H1 (cell line): ENCODE data around the gene C1QTNF4. TPM values are rescaled to one million over a fixed set of nuclear protein-coding genes. Genes with fewer than 3 reads are reported as not detected.
A peak's percentile ranks its signal among the peaks of the same experiment; 100 is the strongest.
"Not testable (repeated sequence)": the region's sequence is repeated elsewhere in the genome, so short reads cannot be mapped to it uniquely, and the experiment has no call there.

Experiments
- CTCF ChIA-PET: fragments of 300-600 bp; sonication (Branson Sonifier 250); formaldehyde crosslinking; loops from one replicate; lab custom pipeline; 2021; ENCODE audit not compliant: partially characterized antibody; lab: Charles Lee
- POLR2A ChIA-PET: fragments of 300-600 bp; sonication (Branson Sonifier 250); formaldehyde crosslinking; loops from one replicate; lab custom pipeline; 2021; ENCODE audit warnings: inconsistent platforms; ENCODE audit not compliant: partially characterized antibody; lab: Charles Lee
- DNase-seq, 2 experiments: peaks; one replicate each; pipeline versions ENCODE4 v3.0.0 to v3.0.0-alpha.2; 2010 to 2022; ENCODE audit warnings: low spot score in 2 of 2, low read depth in 1 of 2, mixed read lengths in 1 of 2
- FAIRE-seq: peaks from 2 replicates; lab custom pipeline; 2011; peaks lifted over from hg19 to GRCh38; lab: Jason Lieb, UNC
- H2AFZ ChIP-seq: 2 replicates; pipeline ENCODE4 v1.8.1; 2012; ENCODE audit warnings: low read length, inconsistent platforms
- H2AK5ac ChIP-seq: 2 replicates; pipeline ENCODE4 v1.6.1; 2013; ENCODE audit warnings: low read depth, low read length
- H2BK120ac ChIP-seq: replicated peaks from 2 replicates; pipeline ENCODE3; 2013; ENCODE audit warnings: low read depth, low read length, inconsistent platforms
- H2BK12ac ChIP-seq: 2 replicates; pipeline ENCODE4 v1.6.1; 2013; ENCODE audit warnings: low read depth, low read length
- H2BK15ac ChIP-seq: 2 replicates; pipeline ENCODE4 v1.6.1; 2013; ENCODE audit warnings: low read length
- H2BK20ac ChIP-seq: 2 replicates; pipeline ENCODE4 v1.6.1; 2013; ENCODE audit warnings: low read length
- H2BK5ac ChIP-seq: 2 replicates; pipeline ENCODE4 v1.6.1; 2013; ENCODE audit warnings: low read depth, low read length
- H3K14ac ChIP-seq: 2 replicates; pipeline ENCODE4 v1.6.1; 2013; ENCODE audit warnings: inconsistent platforms; ENCODE audit not compliant: insufficient read length
- H3K18ac ChIP-seq: 2 replicates; pipeline ENCODE4 v1.6.1; 2013; ENCODE audit warnings: low read length; ENCODE audit errors: extremely low read depth
- H3K23ac ChIP-seq: 2 replicates; pipeline ENCODE4 v1.6.1; 2013; ENCODE audit warnings: inconsistent platforms; ENCODE audit not compliant: insufficient read length
- H3K23me2 ChIP-seq: 2 replicates; pipeline ENCODE4 v1.6.1; 2013; ENCODE audit warnings: low read depth, low read length
- H3K27ac ChIP-seq: 2 replicates; pipeline ENCODE4 v1.6.1; 2011; ENCODE audit warnings: low read depth, low read length, inconsistent platforms
- H3K27me3 ChIP-seq, 4 experiments: replicated peaks in 1 of 4; 1 replicate in 1 of 4; 2 replicates in 3 of 4; pipeline versions ENCODE4 v1.6.1 to v1.8.1; 2011 to 2013; ENCODE audit warnings: low read length in 3 of 4, mild to moderate bottlenecking in 3 of 4, inconsistent platforms in 2 of 4, mixed read lengths in 2 of 4, moderate library complexity in 1 of 4; ENCODE audit not compliant: control insufficient read depth in 3 of 4, insufficient read depth in 3 of 4; ENCODE audit errors: extremely low read depth in 1 of 4
- H3K36me3 ChIP-seq, 4 experiments: 2 replicates each; pipeline versions ENCODE4 v1.6.1 to v1.8.1; 2011 to 2013; ENCODE audit warnings: mild to moderate bottlenecking in 4 of 4, low read length in 3 of 4, moderate library complexity in 2 of 4, control low read depth in 1 of 4, inconsistent platforms in 1 of 4; ENCODE audit not compliant: insufficient read depth in 4 of 4, control insufficient read depth in 2 of 4
- H3K4ac ChIP-seq: replicated peaks from 2 replicates; pipeline ENCODE3; 2013; ENCODE audit warnings: low read length, low read depth, mixed read lengths, inconsistent platforms; ENCODE audit not compliant: insufficient read length
- H3K4me1 ChIP-seq, 4 experiments: replicated peaks in 1 of 4; 1 replicate in 1 of 4; 2 replicates in 3 of 4; pipeline versions ENCODE4 v1.6.1 to v1.8.1; 2011 to 2013; ENCODE audit warnings: low read length in 3 of 4, inconsistent platforms in 2 of 4, mixed read lengths in 1 of 4; ENCODE audit not compliant: insufficient read depth in 4 of 4, control insufficient read depth in 3 of 4
- H3K4me2 ChIP-seq, 2 experiments: 2 replicates each; pipeline versions ENCODE4 v1.6.1 to v1.8.1; 2011 to 2013; ENCODE audit warnings: low read depth in 2 of 2, low read length in 2 of 2, control low read depth in 1 of 2, inconsistent platforms in 1 of 2, mild to moderate bottlenecking in 1 of 2; ENCODE audit not compliant: insufficient read depth in 1 of 2
- H3K4me3 ChIP-seq, 4 experiments: fragments of 200-600, 300-600 bp in 1 of 4; sonication (generic), shearing (Covaris generic), sonication (Bioruptor Twin) in 1 of 4; 2 replicates each; pipeline versions ENCODE4 v1.5.1 to v1.8.1; 2011 to 2016; ENCODE audit warnings: low read length in 4 of 4, low read depth in 3 of 4, control low read depth in 2 of 4, inconsistent platforms in 2 of 4, mild to moderate bottlenecking in 2 of 4, mixed read lengths in 1 of 4, moderate library complexity in 1 of 4; ENCODE audit not compliant: insufficient read depth in 2 of 4; ENCODE audit errors: extremely low read depth in 1 of 4
- H3K56ac ChIP-seq: replicated peaks from 2 replicates; pipeline ENCODE3; 2013; ENCODE audit warnings: low read depth, mild to moderate bottlenecking, mixed read lengths, low read length, inconsistent platforms; ENCODE audit not compliant: insufficient read length
- H3K79me1 ChIP-seq: 2 replicates; pipeline ENCODE4 v1.6.1; 2013; ENCODE audit warnings: low read depth, low read length, control low read depth
- H3K79me2 ChIP-seq, 2 experiments: 2 replicates each; pipeline versions ENCODE4 v1.6.1 to v1.8.1; 2012 to 2013; ENCODE audit warnings: low read length in 2 of 2, mild to moderate bottlenecking in 2 of 2, inconsistent platforms in 1 of 2; ENCODE audit not compliant: insufficient read depth in 2 of 2, control insufficient read depth in 1 of 2
- H3K9ac ChIP-seq, 4 experiments: replicated peaks in 1 of 4; 1 replicate in 1 of 4; 2 replicates in 3 of 4; pipeline versions ENCODE4 v1.6.1 to v1.8.1; 2011 to 2013; ENCODE audit warnings: low read depth in 3 of 4, low read length in 3 of 4, control low read depth in 2 of 4, mild to moderate bottlenecking in 2 of 4, moderate library complexity in 2 of 4, inconsistent platforms in 1 of 4; ENCODE audit errors: extremely low read depth in 1 of 4
- H3K9me3 ChIP-seq, 2 experiments: 2 replicates each; pipeline versions ENCODE4 v1.6.1 to v1.8.1; 2012 to 2013; ENCODE audit warnings: mild to moderate bottlenecking in 2 of 2, moderate library complexity in 2 of 2, control low read depth in 1 of 2, inconsistent platforms in 1 of 2, low read depth in 1 of 2, low read length in 1 of 2, mixed read lengths in 1 of 2; ENCODE audit not compliant: insufficient read depth in 2 of 2
- H4K20me1 ChIP-seq, 2 experiments: replicated peaks in 1 of 2; 2 replicates each; pipeline versions ENCODE3 to v1.8.1; 2011 to 2013; ENCODE audit warnings: inconsistent platforms in 2 of 2, low read length in 2 of 2, mild to moderate bottlenecking in 1 of 2; ENCODE audit not compliant: insufficient read depth in 2 of 2, control insufficient read depth in 1 of 2
- H4K5ac ChIP-seq: 2 replicates; pipeline ENCODE4 v1.6.1; 2013; ENCODE audit warnings: low read length, low read depth, mixed read lengths, inconsistent platforms; ENCODE audit not compliant: insufficient read length
- H4K8ac ChIP-seq: 2 replicates; pipeline ENCODE4 v1.8.0; 2013; ENCODE audit warnings: mild to moderate bottlenecking, moderate library complexity, low read length, inconsistent platforms; ENCODE audit not compliant: insufficient read depth; ENCODE audit errors: extremely low read depth
- H4K91ac ChIP-seq: replicated peaks from 2 replicates; pipeline ENCODE3; 2013; ENCODE audit warnings: low read length, mixed read lengths, inconsistent platforms; ENCODE audit not compliant: insufficient read length
- WGBS, 2 experiments: shearing (Covaris generic) in 1 of 2; methylation state at CpG; one replicate each; pipeline versions ENCODE4 v1.1.6 to v1.1.7; 2013 to 2015; ENCODE audit warnings: low lambda C conversion rate in 2 of 2, mixed read lengths in 2 of 2, inconsistent platforms in 1 of 2, low coverage in 1 of 2, missing lambda C conversion rate in 1 of 2; ENCODE audit not compliant: insufficient replicate concordance in 2 of 2, insufficient coverage in 1 of 2, insufficient read length in 1 of 2; ENCODE audit errors: extremely low coverage in 1 of 2, missing lambda C conversion rate in 1 of 2; 5-methylcytosine and 5-hydroxymethylcytosine counted together
- polyA plus RNA-seq, 7 experiments: library from polyadenylated mRNA; depleted of rRNA in 3 of 7; stranded (reverse) in 5 of 7; unstranded in 2 of 7; fragments of >200 nt in 5 of 7; fragments of 200-250 nt in 2 of 7; gene quantifications; 1 replicate in 5 of 7; 2 replicates in 1 of 7; 4 replicates in 1 of 7; pipeline versions ENCODE4 v1.2.1 to v1.2.3, GENCODE V29; 2011 to 2013; ENCODE audit warnings: missing spikeins in 2 of 7, mixed read lengths in 2 of 7
- total RNA-seq: library from RNA; stranded (reverse); fragmentation: NEBNext Ultra II Directional; extraction: Animal tissue kit (Norgen Biotek cat#: 25700); gene quantifications from 2 replicates; pipeline ENCODE4 v1.2.1, GENCODE V29; 2021

C1QTNF4 gene
- total and polyA plus RNA-seq, 2 of the 8 experiments (the other 6 are each of a cell fraction or from before 2014, with no cell fraction given), result 3.9 to 6.0 TPM

GRCh38 chr11:47640506-47640905, 46.3 kb upstream of the C1QTNF4 start:
- H3K79me1 ChIP-seq, H2BK20ac ChIP-seq, H3K9ac ChIP-seq, H2BK15ac ChIP-seq, H3K4ac ChIP-seq, H3K4me1 ChIP-seq, H3K23ac ChIP-seq, H3K56ac ChIP-seq, H3K9me3 ChIP-seq, H2AFZ ChIP-seq, H2BK12ac ChIP-seq, H4K8ac ChIP-seq, H3K27ac ChIP-seq, H4K20me1 ChIP-seq, H2AK5ac ChIP-seq, DNase-seq, H3K18ac ChIP-seq, H3K14ac ChIP-seq, H2BK120ac ChIP-seq, H3K23me2 ChIP-seq, FAIRE-seq, H3K27me3 ChIP-seq, H4K5ac ChIP-seq, H4K91ac ChIP-seq, H2BK5ac ChIP-seq: not testable (repeated sequence)
- ChIA-PET POLR2A (interaction anchor here (1.0 to 1.9 kb wide), 2 partner anchors 26 to 123 kb away, joined by 3 to 4 read pairs; no protein-coding TSS in a partner anchor), CTCF (interaction anchor here (1.1 kb wide), 1 partner anchor 19 kb away, joined by 3 read pairs; no protein-coding TSS in a partner anchor)
- 93% methylated on average over 6 of the region's 6 CpGs; no CpG with 5 or more reads in 1 of the 2 experiments for WGBS, 2 experiments
- Histone ChIP-seq H3K4me3 (peak overlapping the region in 1 of 4 experiments; percentile 80; a peak in 1 of 8 replicates), H3K36me3 (peaks cover 2 to 27% (median 8%) of the 10 kb centered on the region in 4 experiments; a peak in 5 of 8 replicates), H3K4me2 (peak overlapping the region in 1 of 2 experiments; percentile 81; a peak in 1 of 4 replicates), H3K79me2 (peaks cover 0 to 24% of the 10 kb centered on the region in 2 experiments; a peak in 3 of 4 replicates)

- H3K23ac ChIP-seq, H3K27me3 ChIP-seq, H3K4me2 ChIP-seq, H3K18ac ChIP-seq, DNase-seq, H2BK12ac ChIP-seq, H3K9ac ChIP-seq, H3K4me3 ChIP-seq, H3K4me1 ChIP-seq, CTCF ChIA-PET, POLR2A ChIA-PET, H2AFZ ChIP-seq, H4K91ac ChIP-seq, H2AK5ac ChIP-seq, H4K8ac ChIP-seq, FAIRE-seq, H3K23me2 ChIP-seq, H2BK20ac ChIP-seq, H2BK5ac ChIP-seq, H3K27ac ChIP-seq, H3K9me3 ChIP-seq, H3K56ac ChIP-seq, H4K5ac ChIP-seq, H3K14ac ChIP-seq, H3K4ac ChIP-seq, H2BK120ac ChIP-seq, H2BK15ac ChIP-seq, H4K20me1 ChIP-seq, H3K79me1 ChIP-seq: not testable (repeated sequence)
- Histone ChIP-seq H3K36me3 (peaks cover 10 to 51% (median 24%) of the 10 kb centered on the region in 4 experiments; a peak in 7 of 8 replicates), H3K79me2 (peaks cover 0 to 19% of the 10 kb centered on the region in 2 experiments; a peak in 3 of 4 replicates)
- WGBS, 2 experiments, result 94% methylated on average over 11 of the region's 11 CpGs; no CpG with 5 or more reads in 1 of the 2 experiments
Measured at GRCh38 chr11:47636331-47636730, 42.1 kb upstream of the C1QTNF4 start.
